ENCODE data around the gene AUTS2. TPM values are rescaled to one million over a fixed set of nuclear protein-coding genes. Genes with fewer than 3 reads are reported as not detected.
A peak's percentile ranks its signal among the peaks of the same experiment; 100 is the strongest.

AUTS2 gene
- total RNA-seq, result 65.3 and 80.6 TPM in 2 replicates
- long read RNA-seq, partial matches to known transcripts, result 0 of 55 reads
- long read RNA-seq, other reads (novel, unspliced or antisense), result 55 of 55 reads

DNA sequence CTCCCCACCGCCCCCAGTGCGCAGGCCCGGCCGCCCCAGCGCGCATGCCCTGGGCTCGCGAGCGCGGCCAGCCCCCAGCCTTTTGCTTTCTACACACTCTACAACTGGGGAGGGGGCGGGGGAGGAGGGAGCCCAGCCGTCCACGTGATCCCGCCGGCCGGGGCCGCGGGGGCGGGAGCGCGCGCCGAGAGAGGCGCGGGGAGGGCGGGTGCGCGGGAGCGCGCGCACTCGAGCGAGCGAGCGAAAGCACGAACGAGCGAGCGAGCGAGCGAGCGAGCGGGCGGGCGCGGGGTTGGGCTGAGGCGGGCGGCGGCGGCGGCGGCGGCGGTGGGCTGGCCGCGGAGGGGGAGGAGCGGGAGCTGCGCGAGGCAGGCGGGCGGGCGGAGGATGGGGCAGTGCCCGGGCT, at the start of gene AUTS2:
AUTS2 (plus strand) TSS at position 395 of the 406 bp plus-strand sequence. CDS start 1,179 bp downstream, outside the sequence.
- H3K4me3 Mint-ChIP-seq (ENCODE audit: unreplicated experiment), result peak within 1 kb of the TSS; percentile 73
- TF ChIP-seq CTCF (IDR thresholded peaks at IDR 0.05), result no peak
- H3K9me3 Mint-ChIP-seq (ENCODE audit: unreplicated experiment), result no peaks in the 10 kb centered on the region
- peak; percentile 97 for DNase-seq (ENCODE audit: extremely low spot score, unreplicated experiment)
- peaks cover 10% of the 10 kb centered on the region for H3K4me1 Mint-ChIP-seq (ENCODE audit: unreplicated experiment)
- peak within 1 kb of the TSS; percentile 79 for H3K27ac Mint-ChIP-seq (ENCODE audit: unreplicated experiment)
- H3K27me3 Mint-ChIP-seq (ENCODE audit: unreplicated experiment), result peaks cover 22% of the 10 kb centered on the region
- no peaks in the 10 kb centered on the region for H3K36me3 Mint-ChIP-seq (ENCODE audit: unreplicated experiment)

GRCh38 chr7:69550991-69551390, 47.3 kb upstream of the AUTS2 start:
- Mint-ChIP-seq H3K9me3 (ENCODE audit: unreplicated experiment) (no peaks in the 10 kb centered on the region), H3K4me1 (ENCODE audit: unreplicated experiment) (no peaks in the 10 kb centered on the region), H3K36me3 (ENCODE audit: unreplicated experiment) (no peaks in the 10 kb centered on the region)

GRCh38 chr7:69553190-69553589, 45.1 kb upstream of the AUTS2 start:
- TF ChIP-seq CTCF (IDR thresholded peaks at IDR 0.05), result no peak
- H3K4me1 Mint-ChIP-seq (ENCODE audit: unreplicated experiment), result no peaks in the 10 kb centered on the region
- H3K36me3 Mint-ChIP-seq (ENCODE audit: unreplicated experiment), result no peaks in the 10 kb centered on the region
- DNase-seq (ENCODE audit: extremely low spot score, unreplicated experiment), result no peak
- peaks cover 20% of the 10 kb centered on the region for H3K27me3 Mint-ChIP-seq (ENCODE audit: unreplicated experiment)
- no peaks in the 10 kb centered on the region for H3K9me3 Mint-ChIP-seq (ENCODE audit: unreplicated experiment)
- H3K27ac Mint-ChIP-seq (ENCODE audit: unreplicated experiment), result no peak overlapping the region
- H3K4me3 Mint-ChIP-seq (ENCODE audit: unreplicated experiment), result no peak overlapping the region

More at GRCh38 chr7:69550991-69551390, 47.3 kb upstream of the AUTS2 start:
- no peak for DNase-seq (ENCODE audit: extremely low spot score, unreplicated experiment)
- TF ChIP-seq CTCF (IDR thresholded peaks at IDR 0.05), result no peak
- H3K27ac Mint-ChIP-seq (ENCODE audit: unreplicated experiment), result no peak overlapping the region
- H3K4me3 Mint-ChIP-seq (ENCODE audit: unreplicated experiment), result no peak overlapping the region
- H3K27me3 Mint-ChIP-seq (ENCODE audit: unreplicated experiment), result peaks cover 18% of the 10 kb centered on the region

GRCh38 chr7:69561266-69561960, 36.9 kb upstream of the AUTS2 start:
- Mint-ChIP-seq H3K4me1 (ENCODE audit: unreplicated experiment) (peaks cover 32% of the 10 kb centered on the region), H3K36me3 (ENCODE audit: unreplicated experiment) (no peaks in the 10 kb centered on the region)
- TF ChIP-seq CTCF (IDR thresholded peaks at IDR 0.05), result no peak

More at GRCh38 chr7:69561266-69561960, 36.9 kb upstream of the AUTS2 start:
- no peak for DNase-seq (ENCODE audit: extremely low spot score, unreplicated experiment)
- H3K27ac Mint-ChIP-seq (ENCODE audit: unreplicated experiment), result no peak overlapping the region
- no peak overlapping the region for H3K4me3 Mint-ChIP-seq (ENCODE audit: unreplicated experiment)
- H3K9me3 Mint-ChIP-seq (ENCODE audit: unreplicated experiment), result no peaks in the 10 kb centered on the region
- H3K27me3 Mint-ChIP-seq (ENCODE audit: unreplicated experiment), result peaks cover 13% of the 10 kb centered on the region
